GM06990 (cell line): ENCODE results near the gene KANSL1.
A peak's percentile ranks its signal among the peaks of the same experiment; 100 is the strongest.

Experiments
- DNase-seq: peaks from one replicate; pipeline ENCODE4 v3.0.0-alpha.2; 2011; ENCODE audit not compliant: insufficient read length; ENCODE audit errors: extremely low read depth
- H3K27me3 ChIP-seq: replicated peaks from 2 replicates; pipeline ENCODE4 v1.6.0; 2011; ENCODE audit warnings: low read length; ENCODE audit not compliant: control insufficient read depth, insufficient read depth
- H3K36me3 ChIP-seq: 2 replicates; pipeline ENCODE4 v1.5.1; 2011; ENCODE audit warnings: low read length; ENCODE audit not compliant: control insufficient read depth, insufficient read depth
- H3K4me3 ChIP-seq: replicated peaks from 2 replicates; pipeline ENCODE4 v1.5.1; 2011; ENCODE audit warnings: low read depth, mild to moderate bottlenecking, control low read depth, low read length
- TF ChIP-seq, protein P1 (sequence below): IDR thresholded peaks from 2 replicates; pipeline ENCODE4 v1.5.1; 2011; ENCODE audit warnings: low read length, control low read depth, mild to moderate bottlenecking, inconsistent platforms; ENCODE audit not compliant: insufficient read depth, poor library complexity, severe bottlenecking

Gene KANSL1

GRCh38 chr17:46159686-46160085 lies 33.5 kb downstream of the KANSL1 start:
- H3K4me3 ChIP-seq: no peak overlapping the region
- TF ChIP-seq, protein P1, sequence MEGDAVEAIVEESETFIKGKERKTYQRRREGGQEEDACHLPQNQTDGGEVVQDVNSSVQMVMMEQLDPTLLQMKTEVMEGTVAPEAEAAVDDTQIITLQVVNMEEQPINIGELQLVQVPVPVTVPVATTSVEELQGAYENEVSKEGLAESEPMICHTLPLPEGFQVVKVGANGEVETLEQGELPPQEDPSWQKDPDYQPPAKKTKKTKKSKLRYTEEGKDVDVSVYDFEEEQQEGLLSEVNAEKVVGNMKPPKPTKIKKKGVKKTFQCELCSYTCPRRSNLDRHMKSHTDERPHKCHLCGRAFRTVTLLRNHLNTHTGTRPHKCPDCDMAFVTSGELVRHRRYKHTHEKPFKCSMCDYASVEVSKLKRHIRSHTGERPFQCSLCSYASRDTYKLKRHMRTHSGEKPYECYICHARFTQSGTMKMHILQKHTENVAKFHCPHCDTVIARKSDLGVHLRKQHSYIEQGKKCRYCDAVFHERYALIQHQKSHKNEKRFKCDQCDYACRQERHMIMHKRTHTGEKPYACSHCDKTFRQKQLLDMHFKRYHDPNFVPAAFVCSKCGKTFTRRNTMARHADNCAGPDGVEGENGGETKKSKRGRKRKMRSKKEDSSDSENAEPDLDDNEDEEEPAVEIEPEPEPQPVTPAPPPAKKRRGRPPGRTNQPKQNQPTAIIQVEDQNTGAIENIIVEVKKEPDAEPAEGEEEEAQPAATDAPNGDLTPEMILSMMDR: no peak
- no peaks in the 10 kb centered on the region for H3K36me3 ChIP-seq
- no peak for DNase-seq
- H3K27me3 ChIP-seq: no peaks in the 10 kb centered on the region

GRCh38 chr17:46158323-46159296 lies 34.6 kb downstream of the KANSL1 start:
- Histone ChIP-seq H3K36me3 (no peaks in the 10 kb centered on the region), H3K4me3 (no peak overlapping the region), H3K27me3 (no peaks in the 10 kb centered on the region)
- DNase-seq: no peak
- TF ChIP-seq, protein P1: no peak

DNA sequence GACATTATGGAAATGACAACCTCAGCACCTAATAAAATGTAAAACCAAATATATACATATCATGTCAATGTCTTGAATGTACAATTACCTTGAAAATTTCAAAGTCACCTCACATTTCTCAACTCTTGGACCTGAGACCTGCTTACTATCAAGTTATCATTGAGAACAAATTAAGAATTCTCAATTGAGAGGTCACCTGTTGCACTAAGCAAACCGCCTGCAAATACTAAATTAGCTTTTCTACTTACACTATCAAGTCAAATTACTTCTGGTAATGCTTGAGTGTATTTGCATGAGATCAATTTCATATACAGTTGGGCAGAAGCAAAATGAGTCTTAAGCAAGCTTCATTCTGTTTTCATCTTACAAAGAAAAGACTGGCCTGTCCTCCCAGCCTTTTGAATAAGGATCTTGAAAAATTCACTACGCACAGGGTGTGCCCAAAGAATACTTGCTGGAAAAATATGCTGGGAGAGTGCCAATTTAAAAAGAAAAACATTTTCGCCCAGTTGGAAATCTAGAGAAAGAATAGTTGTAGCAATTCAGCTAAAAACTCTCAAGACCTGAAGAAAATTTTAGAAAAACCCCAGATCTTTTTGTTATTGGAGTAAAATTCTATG lies 35.7 kb downstream of the KANSL1 start:
- Histone ChIP-seq H3K27me3 (no peaks in the 10 kb centered on the region), H3K4me3 (no peak overlapping the region), H3K36me3 (no peaks in the 10 kb centered on the region)
- TF ChIP-seq, protein P1: no peak
- DNase-seq: no peak

- no peak for DNase-seq
- TF ChIP-seq, protein P1: no peak
- H3K36me3 ChIP-seq: no peaks in the 10 kb centered on the region
- no peak overlapping the region for H3K4me3 ChIP-seq
- no peaks in the 10 kb centered on the region for H3K27me3 ChIP-seq
Measured at GRCh38 chr17:46154151-46154816, 38.9 kb downstream of the KANSL1 start.

DNA sequence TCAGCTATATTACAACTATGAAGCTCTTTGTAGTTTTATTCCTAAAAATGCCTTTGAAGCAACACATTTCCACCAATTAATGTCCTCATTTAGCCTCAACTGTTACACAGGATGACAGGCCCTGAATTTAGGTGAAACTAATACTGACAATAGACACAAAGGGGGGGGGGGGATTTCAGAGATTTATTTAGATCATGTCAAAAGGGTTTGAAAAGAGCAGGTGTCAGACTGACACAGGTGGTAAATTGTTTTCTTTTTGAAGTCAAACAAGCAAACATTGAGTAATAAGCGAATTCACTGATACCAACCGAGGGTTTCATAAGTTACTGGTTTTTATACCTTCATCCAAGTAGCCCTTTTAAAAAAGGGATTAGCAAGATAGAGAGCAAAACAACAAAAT lies 40.8 kb downstream of the KANSL1 start:
- DNase-seq: peak; percentile 51
- Histone ChIP-seq H3K27me3 (no peaks in the 10 kb centered on the region), H3K4me3 (no peak overlapping the region), H3K36me3 (no peaks in the 10 kb centered on the region)
- TF ChIP-seq, protein P1: no peak
